Neural crest cell (in vitro differentiated cells): ENCODE measurements around the gene YIPF2. TPM values are rescaled to one million over a fixed set of nuclear protein-coding genes. Genes with fewer than 3 reads are reported as not detected.

Source experiments
- DNase-seq: peaks from one replicate; pipeline ENCODE4 v3.0.0; 2021; ENCODE audit warnings: low read depth, mixed read lengths, low spot score
- H3K27ac Mint-ChIP-seq: one replicate; pipeline ENCODE4 v1.8.0; 2021; ENCODE audit warnings: mild to moderate bottlenecking, mixed read lengths; ENCODE audit not compliant: unreplicated experiment
- H3K27me3 Mint-ChIP-seq: 2 replicates; pipeline ENCODE4 v1.8.0; 2021; ENCODE audit warnings: low read depth, mild to moderate bottlenecking, mixed read lengths
- H3K36me3 Mint-ChIP-seq: 2 replicates; pipeline ENCODE4 v1.8.0; 2021; ENCODE audit warnings: low read depth, mild to moderate bottlenecking, mixed read lengths
- H3K4me1 Mint-ChIP-seq: 2 replicates; pipeline ENCODE4 v1.8.0; 2021; ENCODE audit warnings: mixed read lengths
- H3K4me3 Mint-ChIP-seq: one replicate; pipeline ENCODE4 v1.8.0; 2021; ENCODE audit warnings: mild to moderate bottlenecking, mixed read lengths
- H3K9me3 Mint-ChIP-seq: 2 replicates; pipeline ENCODE4 v1.8.0; 2021; ENCODE audit warnings: mixed read lengths
- CTCF ChIP-seq: fragments of 200-600 bp; sonication (generic); conservative IDR thresholded peaks from 2 replicates; pipeline ENCODE4 v1.5.0; 2021; ENCODE audit warnings: antibody characterized with exemption, mild to moderate bottlenecking
- total RNA-seq: library from RNA; stranded (reverse); gene quantifications from 2 replicates; pipeline ENCODE4 v1.2.1, GENCODE V29; 2021

Gene YIPF2
- total RNA-seq, 1 donor from 2014 or later: 22.0 TPM

GRCh38 chr19:10921910-10922637 lies 6.4 kb downstream of the YIPF2 start:
- Mint-ChIP-seq H3K9me3 (no peaks in the 10 kb centered on the region), H3K27me3 (no peaks in the 10 kb centered on the region), H3K27ac (no peak overlapping the region), H3K36me3 (no peaks in the 10 kb centered on the region), H3K4me3 (peak overlapping the region; percentile 63), H3K4me1 (peaks cover under 1% of the 10 kb centered on the region)
- DNase-seq: no peak
- no peak for TF ChIP-seq CTCF

- TF ChIP-seq CTCF: no peak
- no peaks in the 10 kb centered on the region for H3K36me3 Mint-ChIP-seq
- no peak for DNase-seq
- no peaks in the 10 kb centered on the region for H3K4me1 Mint-ChIP-seq
- H3K9me3 Mint-ChIP-seq: no peaks in the 10 kb centered on the region
- H3K27me3 Mint-ChIP-seq: no peaks in the 10 kb centered on the region
- no peak overlapping the region for H3K27ac Mint-ChIP-seq
- no peak overlapping the region for H3K4me3 Mint-ChIP-seq
These were observed 7.1 kb downstream of the YIPF2 start for GRCh38 chr19:10921199-10921909.

GRCh38 chr19:10920781-10921180 lies 7.7 kb downstream of the YIPF2 start:
- Mint-ChIP-seq H3K4me1 (no peaks in the 10 kb centered on the region), H3K4me3 (no peak overlapping the region), H3K27ac (no peak overlapping the region), H3K27me3 (no peaks in the 10 kb centered on the region), H3K36me3 (no peaks in the 10 kb centered on the region), H3K9me3 (no peaks in the 10 kb centered on the region)
- DNase-seq: no peak
- TF ChIP-seq CTCF: no peak

GRCh38 chr19:10920288-10920655 lies 8.2 kb downstream of the YIPF2 start:
- no peak for DNase-seq
- H3K9me3 Mint-ChIP-seq: no peaks in the 10 kb centered on the region
- no peak overlapping the region for H3K4me3 Mint-ChIP-seq
- no peak overlapping the region for H3K27ac Mint-ChIP-seq
- no peaks in the 10 kb centered on the region for H3K36me3 Mint-ChIP-seq
- no peaks in the 10 kb centered on the region for H3K4me1 Mint-ChIP-seq
- H3K27me3 Mint-ChIP-seq: no peaks in the 10 kb centered on the region
- no peak for TF ChIP-seq CTCF

- no peaks in the 10 kb centered on the region for H3K36me3 Mint-ChIP-seq
- no peak overlapping the region for H3K4me3 Mint-ChIP-seq
- no peak overlapping the region for H3K27ac Mint-ChIP-seq
- no peaks in the 10 kb centered on the region for H3K27me3 Mint-ChIP-seq
- TF ChIP-seq CTCF: no peak
- H3K9me3 Mint-ChIP-seq: no peaks in the 10 kb centered on the region
- no peak for DNase-seq
- no peaks in the 10 kb centered on the region for H3K4me1 Mint-ChIP-seq
These were observed 8.8 kb downstream of the YIPF2 start for GRCh38 chr19:10919352-10920287.
